Endothelial cell of umbilical vein (primary cell): Measurements from ENCODE around the gene BORA. TPM values are rescaled to one million over a fixed set of nuclear protein-coding genes. Genes with fewer than 3 reads are reported as not detected.

Experiments
- BruUV-seq: library from RNA; stranded (reverse); fragments of 400-500 nt; replicated peaks from 2 replicates; lab custom pipeline; 2021; lab: Mats Ljungman, UMichigan
- CTCF ChIA-PET: fragments of 300-600, 350-600 bp; sonication (Branson Sonifier 250); formaldehyde crosslinking; loops from one replicate; lab custom pipeline; 2021; ENCODE audit warnings: antibody characterized with exemption, inconsistent platforms; lab: Charles Lee
- POLR2A ChIA-PET: fragments of 300-600, 350-600 bp; sonication (Branson Sonifier 250); formaldehyde crosslinking; loops from one replicate; lab custom pipeline; 2021; ENCODE audit warnings: antibody characterized with exemption, inconsistent platforms; lab: Charles Lee
- DNase-seq: peaks from one replicate; pipeline ENCODE4 v3.0.0-alpha.2; 2011; ENCODE audit warnings: low read depth, low spot score
- FAIRE-seq: peaks from 2 replicates; lab custom pipeline; 2011; peaks lifted over from hg19 to GRCh38; lab: Jason Lieb, UNC
- H2AFZ ChIP-seq: 2 replicates; pipeline ENCODE4 v1.6.0; 2012; ENCODE audit warnings: low read depth, low read length, control low read depth, inconsistent platforms
- H3K27ac ChIP-seq: 2 replicates; pipeline ENCODE4 v1.5.1; 2011; ENCODE audit warnings: low read depth, mild to moderate bottlenecking, control low read depth, low read length, moderate library complexity; ENCODE audit not compliant: insufficient read depth
- H3K27me3 ChIP-seq, 2 experiments: 2 replicates each; pipeline versions ENCODE4 v1.6.0 to v1.6.1; 2011; ENCODE audit warnings: low read length in 2 of 2, mixed read lengths in 1 of 2; ENCODE audit not compliant: control insufficient read depth in 2 of 2, insufficient read depth in 2 of 2
- H3K36me3 ChIP-seq, 2 experiments: 2 replicates in 1 of 2; 3 replicates in 1 of 2; pipeline ENCODE4 v1.5.1; 2011; ENCODE audit warnings: low read length in 2 of 2, mild to moderate bottlenecking in 1 of 2, moderate library complexity in 1 of 2; ENCODE audit not compliant: control insufficient read depth in 2 of 2, insufficient read depth in 2 of 2; ENCODE audit errors: extremely low read depth in 1 of 2
- H3K4me1 ChIP-seq: 3 replicates; pipeline ENCODE4 v1.5.1; 2011; ENCODE audit warnings: mild to moderate bottlenecking, low read length; ENCODE audit not compliant: control insufficient read depth, insufficient read depth; ENCODE audit errors: extremely low read depth
- H3K4me2 ChIP-seq: 2 replicates; pipeline ENCODE4 v1.6.1; 2011; ENCODE audit warnings: low read length, control low read depth, mixed read lengths; ENCODE audit not compliant: insufficient read depth
- H3K4me3 ChIP-seq, 3 experiments: fragments of 200-600 bp in 1 of 3; sonication (generic), shearing (Covaris generic) in 1 of 3; replicated peaks in 1 of 3; 2 replicates each; pipeline ENCODE4 v1.5.1; 2011 to 2016; ENCODE audit warnings: control low read depth in 3 of 3, low read length in 3 of 3, mild to moderate bottlenecking in 2 of 3, inconsistent platforms in 1 of 3, low read depth in 1 of 3, moderate library complexity in 1 of 3; ENCODE audit not compliant: insufficient read depth in 1 of 3
- H3K79me2 ChIP-seq: 2 replicates; pipeline ENCODE4 v1.6.0; 2012; ENCODE audit warnings: low read length, inconsistent platforms; ENCODE audit not compliant: control insufficient read depth, insufficient read depth
- H3K9ac ChIP-seq: replicated peaks from 2 replicates; pipeline ENCODE3; 2011; ENCODE audit warnings: low read length, control low read depth; ENCODE audit not compliant: insufficient read depth; ENCODE audit errors: extremely low read depth
- H3K9me1 ChIP-seq: replicated peaks from 3 replicates; pipeline ENCODE4 v1.6.0; 2011; ENCODE audit warnings: mild to moderate bottlenecking, low read length; ENCODE audit not compliant: control insufficient read depth, insufficient read depth; ENCODE audit errors: extremely low read depth
- H3K9me3 ChIP-seq: replicated peaks from 2 replicates; pipeline ENCODE4 v1.5.1; 2012; ENCODE audit warnings: low read length, inconsistent platforms; ENCODE audit not compliant: control insufficient read depth, insufficient read depth
- H4K20me1 ChIP-seq: replicated peaks from 2 replicates; pipeline ENCODE3; 2011; ENCODE audit warnings: mild to moderate bottlenecking, low read length; ENCODE audit not compliant: control insufficient read depth, insufficient read depth; ENCODE audit errors: extremely low read depth
- CTCF ChIP-seq, 2 donors: IDR thresholded peaks; 1 replicate in 1 of 2; 2 replicates in 1 of 2; pipeline ENCODE4 v1.5.1; 2011; ENCODE audit warnings: low read length in 2 of 2, mild to moderate bottlenecking in 2 of 2, moderate library complexity in 2 of 2, control low read depth in 1 of 2, inconsistent platforms in 1 of 2, low read depth in 1 of 2; ENCODE audit not compliant: insufficient read depth in 1 of 2; ENCODE audit errors: extremely low read depth in 1 of 2
- EZH2 ChIP-seq: IDR thresholded peaks from 2 replicates; pipeline ENCODE4 v1.6.1; 2012; ENCODE audit warnings: borderline replicate concordance, low read depth, mild to moderate bottlenecking, moderate library complexity, low read length, inconsistent platforms; ENCODE audit not compliant: severe bottlenecking
- FOS ChIP-seq: IDR thresholded peaks from 2 replicates; pipeline ENCODE4 v1.6.1; 2011; ENCODE audit warnings: mild to moderate bottlenecking, low read length, moderate library complexity, borderline replicate concordance; ENCODE audit not compliant: insufficient read depth
- GATA2 ChIP-seq: IDR thresholded peaks from 2 replicates; pipeline ENCODE4 v1.7.0; 2011; ENCODE audit warnings: low read depth, mild to moderate bottlenecking, moderate library complexity, mixed read lengths, low read length; ENCODE audit not compliant: insufficient read length, insufficient read depth
- JUN ChIP-seq: IDR thresholded peaks from 2 replicates; pipeline ENCODE4 v1.6.1; 2011; ENCODE audit warnings: borderline replicate concordance, low read depth; ENCODE audit not compliant: insufficient read length, insufficient read depth
- MAX ChIP-seq: IDR thresholded peaks from 2 replicates; pipeline ENCODE4 v1.6.1; 2011; ENCODE audit not compliant: insufficient read depth, insufficient read length
- MYC ChIP-seq: IDR thresholded peaks from one replicate; pipeline ENCODE4 v1.6.1; 2011; ENCODE audit warnings: mild to moderate bottlenecking, low read depth, low read length
- POLR2A ChIP-seq: IDR thresholded peaks from 2 replicates; pipeline ENCODE4 v1.6.1; 2012; ENCODE audit warnings: low read depth, mild to moderate bottlenecking, control low read depth, low read length
- POLR2AphosphoS5 ChIP-seq: IDR thresholded peaks from 2 replicates; pipeline ENCODE4 v1.6.1; 2012; ENCODE audit warnings: low read depth, mild to moderate bottlenecking, control low read depth, low read length, moderate library complexity; ENCODE audit not compliant: insufficient read depth
- dilution Hi-C: fragments of 300-500 bp; cut with MboI; formaldehyde crosslinking; loops from one replicate; pipeline ENCODE4 v1.15.0; 2019; ENCODE audit warnings: low sequenced_read_pairs; ENCODE audit not compliant: extremely low pct_ligation_motif_present
- intact Hi-C: fragments of 100-400 bp; cut with micrococcal nuclease; formaldehyde crosslinking; loops from one replicate; pipeline ENCODE4 v1.10.0; 2022
- polyA plus RNA-seq, 4 experiments: library from polyadenylated mRNA; depleted of rRNA in 3 of 4; stranded (reverse) in 3 of 4; unstranded in 1 of 4; fragments of >200 nt; gene quantifications; 2 replicates each; pipeline versions ENCODE4 v1.2.1 to v1.2.3, GENCODE V29; 2011 to 2012; ENCODE audit warnings: missing spikeins in 1 of 4
- total RNA-seq: library from RNA; stranded (reverse); gene quantifications from 2 replicates; pipeline ENCODE4 v1.2.3, GENCODE V29; 2021

BORA gene
- total and polyA plus RNA-seq, 2 donors (not counting 3 experiments of a cell fraction or from before 2014, with no cell fraction given) = 3.2 to 11.2 TPM

- Histone ChIP-seq H3K27ac (no peak overlapping the region), H4K20me1 (no peaks in the 10 kb centered on the region), H3K27me3 (peaks cover 10 to 17% of the 10 kb centered on the region in 2 experiments), H3K4me2 (no peak overlapping the region), H3K9me1 (no peaks in the 10 kb centered on the region), H3K79me2 (no peaks in the 10 kb centered on the region), H2AFZ (no peak overlapping the region), H3K9ac (no peak overlapping the region), H3K4me3 (no peak overlapping the region), H3K36me3 (no peaks in the 10 kb centered on the region), H3K9me3 (no peaks in the 10 kb centered on the region), H3K4me1 (no peaks in the 10 kb centered on the region)
- TF ChIP-seq GATA2 = no peak
- no peak for TF ChIP-seq POLR2AphosphoS5
- no peak for TF ChIP-seq CTCF (IDR thresholded peaks at IDR 0.05; ENCODE audit: extremely low read depth in 1 of 2, insufficient read depth in 1 of 2, low read depth in 1 of 2, low read length in 2 of 2)
- TF ChIP-seq JUN = no peak
- TF ChIP-seq POLR2A = no peak
- TF ChIP-seq EZH2 = no peak
- TF ChIP-seq FOS = no peak
- TF ChIP-seq MAX = no peak
- TF ChIP-seq MYC = no peak
- BruUV-seq = no TSS peak
- dilution Hi-C loops (no loop called here), intact Hi-C loops (loop anchor here (5.0 to 10.0 kb wide), 2 partner anchors 833 to 1976 kb away; partner anchors contain the start of gene DACH1)
- ChIA-PET CTCF (interaction anchor here (0.9 to 7.6 kb wide), 6 partner anchors 12 to 242 kb away, joined by 3 to 129 read pairs (median 4); no protein-coding TSS in a partner anchor), POLR2A (no interaction called here)
- FAIRE-seq = no peak
- DNase-seq = no peak
Observed at GRCh38 chr13:72698164-72698563, 29.6 kb upstream of the BORA start.
